Activated T-helper 2 cell treated with anti-CD3 and anti-CD28 coated beads, Interferon-gamma antibody, Interleukin-2, Interleukin-4, amounts not matched to agents 10 μg/mL and 5 μg/mL and 100 μg/mL, durations not matched to agents 14 hours and 24 hours and 36 hours (primary cell): ENCODE data around the gene LCOR. TPM values are rescaled to one million over a fixed set of nuclear protein-coding genes. Genes with fewer than 3 reads are reported as not detected.
A peak's percentile ranks its signal among the peaks of the same experiment; 100 is the strongest.
"Not testable (repeated sequence)": the region's sequence is repeated elsewhere in the genome, so short reads cannot be mapped to it uniquely, and the experiment has no call there.

Experiments
- DNase-seq: peaks from one replicate; pipeline ENCODE4 v3.0.0; 2021; ENCODE audit warnings: low spot score
- H3K27ac Mint-ChIP-seq: one replicate; pipeline ENCODE4 v1.8.0; 2021; ENCODE audit warnings: mixed read lengths
- H3K27me3 Mint-ChIP-seq: one replicate; pipeline ENCODE4 v1.8.0; 2021; ENCODE audit warnings: low read depth, mixed read lengths
- H3K36me3 Mint-ChIP-seq: one replicate; pipeline ENCODE4 v1.8.0; 2021; ENCODE audit warnings: low read depth, mixed read lengths
- H3K4me1 Mint-ChIP-seq: one replicate; pipeline ENCODE4 v1.8.0; 2021; ENCODE audit warnings: low read depth, mixed read lengths
- H3K4me3 Mint-ChIP-seq: one replicate; pipeline ENCODE4 v1.8.0; 2021; ENCODE audit warnings: low read depth, mild to moderate bottlenecking, moderate library complexity, mixed read lengths
- H3K9me3 Mint-ChIP-seq: one replicate; pipeline ENCODE4 v1.8.0; 2021; ENCODE audit warnings: mixed read lengths
- intact Hi-C: fragments of 100-400 bp; cut with micrococcal nuclease; formaldehyde crosslinking; loops from one replicate; pipeline ENCODE4 v1.15.1; 2023
- total RNA-seq: library from RNA; stranded (reverse); gene quantifications from 2 replicates; pipeline ENCODE4 v1.2.3, GENCODE V29; 2022

The LCOR gene
- total RNA-seq, 1 donor from 2014 or later = 27.3 TPM

DNA sequence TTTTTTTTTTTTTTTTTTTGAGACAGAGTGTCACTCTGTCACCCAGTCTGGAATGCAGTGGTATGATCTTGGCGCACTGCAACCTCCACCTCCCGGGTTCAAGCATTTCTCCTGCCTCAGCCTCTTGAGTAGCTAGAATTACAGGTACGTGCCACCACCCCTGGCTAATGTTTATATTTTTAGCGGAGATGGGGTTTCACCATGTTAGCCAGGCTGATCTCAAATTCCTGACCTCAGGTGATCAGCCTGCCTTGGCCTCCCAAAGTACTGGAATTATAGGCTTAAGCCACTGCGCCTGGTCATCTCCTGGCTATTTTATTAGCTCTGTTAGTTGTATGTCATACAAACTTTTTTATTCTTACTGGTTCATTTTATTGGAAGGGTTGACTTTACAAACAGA, 103.0 kb downstream of the LCOR start:
- Mint-ChIP-seq H3K4me1 (peaks cover 2% of the 10 kb centered on the region), H3K27ac (no peak overlapping the region), H3K4me3 (no peak overlapping the region), H3K36me3 (peaks cover 15% of the 10 kb centered on the region), H3K27me3 (no peaks in the 10 kb centered on the region), H3K9me3 (no peaks in the 10 kb centered on the region)
- intact Hi-C loops = no loop called here
- DNase-seq = no peak

DNA sequence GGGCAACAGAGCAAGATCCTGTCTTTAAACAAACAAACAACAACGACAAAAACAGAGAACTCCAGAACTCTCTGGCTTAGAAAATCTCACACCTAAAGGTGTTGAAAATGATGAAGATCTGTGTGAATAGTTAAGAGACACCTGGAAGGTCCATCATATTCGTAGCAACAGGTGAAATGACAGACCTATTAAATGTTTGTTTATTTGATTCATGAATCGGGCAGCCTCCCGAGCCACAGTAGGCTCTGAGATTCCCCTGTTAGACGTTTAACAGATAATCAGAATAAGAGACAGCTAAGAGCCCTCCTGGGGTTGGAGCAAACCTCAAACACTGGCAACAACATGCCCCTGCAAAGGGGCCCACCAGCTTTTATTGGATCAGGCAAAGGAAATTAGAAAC, 103.7 kb downstream of the LCOR start:
- intact Hi-C loops = no loop called here
- Mint-ChIP-seq H3K9me3 (no peaks in the 10 kb centered on the region), H3K27ac (no peak overlapping the region), H3K36me3 (peaks cover 15% of the 10 kb centered on the region), H3K4me3 (no peak overlapping the region), H3K4me1 (no peaks in the 10 kb centered on the region), H3K27me3 (no peaks in the 10 kb centered on the region)
- DNase-seq = no peak

GRCh38 chr10:96943161-96943560, 111.1 kb downstream of the LCOR start:
- H3K27me3 Mint-ChIP-seq = not testable (repeated sequence)

DNA sequence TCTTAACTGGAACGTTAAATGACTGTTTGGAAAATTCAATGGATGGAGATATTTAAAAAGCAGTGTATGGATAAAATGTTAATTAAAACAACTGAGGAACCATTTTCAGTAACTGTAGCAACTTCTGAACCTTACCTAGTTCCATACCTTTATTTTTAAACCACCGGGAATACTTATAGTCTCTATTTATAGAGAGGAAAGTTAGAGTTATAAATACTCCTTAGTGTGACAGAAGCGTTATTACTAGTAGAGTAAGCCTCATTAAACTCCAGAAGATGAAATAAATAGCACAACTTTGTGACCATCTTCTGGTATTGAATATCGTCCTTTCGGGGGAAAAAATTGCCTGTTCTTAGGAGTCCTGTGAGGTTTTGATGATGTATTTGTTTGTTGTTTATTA, 114.9 kb downstream of the LCOR start:
- no peak overlapping the region for H3K27ac Mint-ChIP-seq
- no peaks in the 10 kb centered on the region for H3K9me3 Mint-ChIP-seq
- no peak overlapping the region for H3K4me3 Mint-ChIP-seq
- peaks cover 15% of the 10 kb centered on the region for H3K4me1 Mint-ChIP-seq
- peaks cover 21% of the 10 kb centered on the region for H3K36me3 Mint-ChIP-seq
- no peak for DNase-seq
- no peaks in the 10 kb centered on the region for H3K27me3 Mint-ChIP-seq
- intact Hi-C loops = no loop called here

More at GRCh38 chr10:96943161-96943560, 111.1 kb downstream of the LCOR start:
- H3K4me1 Mint-ChIP-seq = peaks cover 13% of the 10 kb centered on the region
- H3K9me3 Mint-ChIP-seq, intact Hi-C loops, H3K27ac Mint-ChIP-seq, H3K4me3 Mint-ChIP-seq, DNase-seq: not testable (repeated sequence)
- H3K36me3 Mint-ChIP-seq = peaks cover 16% of the 10 kb centered on the region

GRCh38 chr10:96949039-96949683, 117.1 kb downstream of the LCOR start:
- DNase-seq = no peak
- H3K27me3 Mint-ChIP-seq = no peaks in the 10 kb centered on the region
- H3K27ac Mint-ChIP-seq = no peak overlapping the region
- H3K36me3 Mint-ChIP-seq = peaks cover 30% of the 10 kb centered on the region
- intact Hi-C loops = no loop called here
- H3K4me1 Mint-ChIP-seq = peaks cover 15% of the 10 kb centered on the region
- H3K4me3 Mint-ChIP-seq = no peak overlapping the region
- no peaks in the 10 kb centered on the region for H3K9me3 Mint-ChIP-seq

GRCh38 chr10:96951954-96952353, 119.9 kb downstream of the LCOR start:
- intact Hi-C loops = no loop called here
- H3K4me3 Mint-ChIP-seq = no peak overlapping the region
- DNase-seq = no peak
- H3K9me3 Mint-ChIP-seq = no peaks in the 10 kb centered on the region
- H3K36me3 Mint-ChIP-seq = peaks cover 43% of the 10 kb centered on the region
- no peak overlapping the region for H3K27ac Mint-ChIP-seq
- no peaks in the 10 kb centered on the region for H3K27me3 Mint-ChIP-seq
- H3K4me1 Mint-ChIP-seq = peaks cover 11% of the 10 kb centered on the region

- Mint-ChIP-seq H3K36me3 (peaks cover 41% of the 10 kb centered on the region), H3K4me3 (no peak overlapping the region), H3K27me3 (no peaks in the 10 kb centered on the region), H3K27ac (no peak overlapping the region), H3K9me3 (no peaks in the 10 kb centered on the region), H3K4me1 (peaks cover 8% of the 10 kb centered on the region)
- intact Hi-C loops = no loop called here
- DNase-seq = no peak
Observed at GRCh38 chr10:96955794-96956193, 123.7 kb downstream of the LCOR start.

DNA sequence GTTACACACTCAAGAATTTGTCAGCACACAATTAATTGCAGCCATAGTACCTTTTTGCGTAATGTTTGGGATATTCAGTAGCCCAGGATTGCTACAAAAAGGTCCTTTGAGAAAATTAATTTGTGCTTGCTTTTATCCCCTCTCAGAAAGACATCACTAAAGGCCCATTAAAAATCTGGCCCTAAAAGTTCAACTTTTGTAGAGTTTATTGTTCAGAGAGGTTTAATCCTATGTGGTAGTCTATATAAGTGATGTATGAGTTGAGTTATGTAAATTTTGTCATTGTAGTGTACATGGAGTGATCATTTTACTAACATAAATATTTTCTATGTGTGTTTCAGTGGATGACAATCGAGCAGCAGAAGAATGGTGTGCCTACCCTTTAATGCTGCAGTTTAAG, 126.0 kb downstream of the LCOR start:
- H3K36me3 Mint-ChIP-seq = peaks cover 38% of the 10 kb centered on the region
- no peak overlapping the region for H3K27ac Mint-ChIP-seq
- H3K4me1 Mint-ChIP-seq = peaks cover 20% of the 10 kb centered on the region
- intact Hi-C loops = no loop called here
- no peak overlapping the region for H3K4me3 Mint-ChIP-seq
- no peak for DNase-seq
- H3K27me3 Mint-ChIP-seq = no peaks in the 10 kb centered on the region
- H3K9me3 Mint-ChIP-seq = no peaks in the 10 kb centered on the region

DNA sequence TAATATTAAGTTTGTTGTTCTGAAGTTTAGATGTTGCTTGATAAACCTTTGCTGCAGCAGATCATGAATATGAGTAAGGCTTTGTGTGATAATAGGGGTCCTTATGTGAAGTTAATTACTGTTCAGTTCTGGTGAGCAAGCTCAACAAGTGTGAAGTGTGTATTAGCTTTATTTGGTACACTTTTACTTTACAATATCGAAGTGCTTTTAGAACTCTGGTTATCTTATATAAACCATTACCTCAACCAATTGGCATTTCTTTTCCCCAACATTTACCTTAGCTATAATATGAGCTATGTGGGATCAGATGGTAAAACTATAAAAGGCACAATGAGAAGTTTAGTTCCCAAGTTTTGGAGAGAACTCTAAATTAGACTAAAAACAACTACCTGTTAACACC, 127.6 kb downstream of the LCOR start:
- intact Hi-C loops = loop anchor here (2.0 kb wide), 1 partner anchor 19 kb away; no protein-coding TSS in a partner anchor
- Mint-ChIP-seq H3K27me3 (no peaks in the 10 kb centered on the region), H3K9me3 (no peaks in the 10 kb centered on the region), H3K4me1 (peaks cover 20% of the 10 kb centered on the region), H3K27ac (no peak overlapping the region), H3K4me3 (no peak overlapping the region), H3K36me3 (peaks cover 29% of the 10 kb centered on the region)
- DNase-seq = no peak

DNA sequence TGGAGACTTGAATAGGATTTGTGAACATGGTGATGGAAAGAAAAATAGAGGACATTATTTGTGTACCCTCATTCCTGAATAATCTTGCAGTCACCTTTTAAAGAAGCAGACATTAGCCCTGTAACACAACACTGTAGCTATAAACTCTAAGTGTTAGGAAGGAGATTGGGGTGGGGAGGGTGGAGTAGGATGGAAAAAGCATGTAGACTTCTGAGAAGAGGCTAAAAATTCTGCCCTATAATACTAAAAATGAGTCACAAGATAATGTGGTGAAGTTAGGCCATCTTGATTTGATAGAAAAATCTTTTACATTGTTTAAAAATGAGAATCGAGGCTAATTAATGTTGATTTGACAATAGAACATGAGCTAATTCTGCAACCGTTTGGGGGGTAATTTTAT, 128.8 kb downstream of the LCOR start:
- peaks cover 20% of the 10 kb centered on the region for H3K4me1 Mint-ChIP-seq
- DNase-seq = no peak
- H3K4me3 Mint-ChIP-seq = no peak overlapping the region
- peaks cover 18% of the 10 kb centered on the region for H3K36me3 Mint-ChIP-seq
- no peaks in the 10 kb centered on the region for H3K9me3 Mint-ChIP-seq
- intact Hi-C loops = loop anchor here (2.0 kb wide), 1 partner anchor 18 kb away; no protein-coding TSS in a partner anchor
- no peaks in the 10 kb centered on the region for H3K27me3 Mint-ChIP-seq
- H3K27ac Mint-ChIP-seq = peak overlapping the region; percentile 78

DNA sequence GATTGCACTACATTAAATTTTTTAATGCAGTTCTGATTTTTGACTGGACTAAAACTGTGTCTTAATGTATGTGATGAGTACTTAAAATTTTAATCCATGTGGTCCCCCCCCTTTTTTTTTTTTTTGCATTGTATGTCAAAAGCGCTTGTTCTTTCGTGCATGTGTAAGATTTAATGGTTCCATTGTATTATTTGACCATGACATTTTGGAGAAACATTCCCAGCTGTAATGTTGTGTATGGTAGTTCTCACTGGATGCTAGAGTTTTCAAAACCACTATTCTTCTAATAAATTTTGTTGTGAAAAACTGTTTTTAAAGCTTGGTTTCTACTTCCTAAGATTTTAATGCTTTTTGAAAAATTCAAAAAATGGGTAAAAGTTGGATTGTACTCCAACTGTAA, 132.0 kb downstream of the LCOR start:
- no peak for DNase-seq
- Mint-ChIP-seq H3K4me3 (no peak overlapping the region), H3K27me3 (no peaks in the 10 kb centered on the region), H3K9me3 (no peaks in the 10 kb centered on the region), H3K27ac (no peak overlapping the region), H3K36me3 (peaks cover 13% of the 10 kb centered on the region), H3K4me1 (peaks cover 20% of the 10 kb centered on the region)
- intact Hi-C loops = no loop called here

GRCh38 chr10:96967847-96968246, 135.7 kb downstream of the LCOR start:
- DNase-seq = no peak
- Mint-ChIP-seq H3K36me3 (peaks cover 7% of the 10 kb centered on the region), H3K4me3 (no peak overlapping the region), H3K4me1 (peaks cover 2% of the 10 kb centered on the region), H3K27ac (no peak overlapping the region), H3K9me3 (no peaks in the 10 kb centered on the region), H3K27me3 (no peaks in the 10 kb centered on the region)
- intact Hi-C loops = no loop called here

- no peaks in the 10 kb centered on the region for H3K27me3 Mint-ChIP-seq
- no peak for DNase-seq
- no peaks in the 10 kb centered on the region for H3K9me3 Mint-ChIP-seq
- intact Hi-C loops = no loop called here
- H3K4me3 Mint-ChIP-seq = no peak overlapping the region
- H3K27ac Mint-ChIP-seq = no peak overlapping the region
- peaks cover 3% of the 10 kb centered on the region for H3K4me1 Mint-ChIP-seq
- peaks cover 6% of the 10 kb centered on the region for H3K36me3 Mint-ChIP-seq
Observed at GRCh38 chr10:96968682-96969423, 136.8 kb downstream of the LCOR start.
